ENCODE results near the gene PRR16. TPM values are rescaled to one million over a fixed set of nuclear protein-coding genes. Genes with fewer than 3 reads are reported as not detected.
"Not testable (repeated sequence)": the region's sequence is repeated elsewhere in the genome, so short reads cannot be mapped to it uniquely, and the experiment has no call there.

PRR16 gene
- polyA plus RNA-seq, 2 of the 4 experiments (the other 2 are of a cell fraction): 0.05 TPM; not detected in 1

DNA sequence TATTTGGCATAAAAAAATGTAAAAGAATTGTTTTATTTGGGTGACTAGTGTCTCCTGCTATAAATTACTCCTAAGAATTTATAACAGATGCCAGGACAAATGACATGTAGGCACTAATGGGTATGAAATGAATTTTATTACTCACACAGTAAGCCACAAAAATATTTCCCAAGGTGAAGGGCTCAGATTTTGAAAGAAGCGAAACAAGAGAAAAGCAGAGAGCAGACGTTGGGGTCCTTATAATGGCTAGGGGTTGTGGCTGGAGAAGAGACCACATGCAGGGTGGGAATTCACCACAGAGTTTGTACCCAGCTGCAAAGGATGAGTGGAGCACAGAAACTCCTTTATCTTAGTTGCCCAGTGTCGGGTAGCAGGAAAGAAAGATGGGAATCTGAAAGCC lies 45.0 kb upstream of the PRR16 start:
- POLR2A ChIA-PET: no interaction called here
- DNase-seq (ENCODE audit: low read depth in 1 of 2, low spot score in 1 of 2) (no peak), FAIRE-seq (no peak), ATAC-seq (no peak)
- Histone ChIP-seq H3K4me1 (no peaks in the 10 kb centered on the region), H3K4me3 (no peak overlapping the region), H3K27ac (no peak overlapping the region), H3K9me3 (no peaks in the 10 kb centered on the region), H3K4me2 (no peak overlapping the region)
- 36% methylated on average over 3 of the region's 3 CpGs for WGBS (ENCODE audit: missing lambda C conversion rate)
- no peak for TF ChIP-seq TP53 (CRISPR knock-in tag; IDR thresholded peaks at IDR 0.05)
- TF ChIP-seq POLR2A (IDR thresholded peaks at IDR 0.05; ENCODE audit: low read length): no peak
- no peak for TF ChIP-seq BHLHE40 (IDR thresholded peaks at IDR 0.05; ENCODE audit: low read depth, low read length)
- CTCF ChIA-PET: no interaction called here

- CTCF ChIA-PET; DNase-seq (ENCODE audit: low read depth in 1 of 2, low spot score in 1 of 2); POLR2A ChIA-PET; FAIRE-seq; H3K4me3 ChIP-seq; H3K4me1 ChIP-seq; H3K4me2 ChIP-seq; H3K9me3 ChIP-seq; H3K27ac ChIP-seq; ATAC-seq: not testable (repeated sequence)
- WGBS (ENCODE audit: missing lambda C conversion rate): 64% methylated on average over 22 of the region's 25 CpGs
Measured at GRCh38 chr5:120426633-120427275, 37.3 kb upstream of the PRR16 start.

- Histone ChIP-seq H3K4me2 (no peak overlapping the region), H3K4me1 (no peaks in the 10 kb centered on the region), H3K9me3 (no peaks in the 10 kb centered on the region; the same call in 2 of the 3 replicates), H3K4me3 (no peak overlapping the region), H3K27ac (no peak overlapping the region)
- ATAC-seq: no peak
- TF ChIP-seq RCOR1 (IDR thresholded peaks at IDR 0.05; ENCODE audit: low read depth, low read length): no peak
- TF ChIP-seq KDM1A (IDR thresholded peaks at IDR 0.05; ENCODE audit: low read depth): no peak
- TF ChIP-seq CTCF (IDR thresholded peaks at IDR 0.05): no peak
- TF ChIP-seq CEBPB (IDR thresholded peaks at IDR 0.05): no peak
- no peak for TF ChIP-seq MYC (IDR thresholded peaks at IDR 0.05; ENCODE audit: borderline replicate concordance, low read length)
- no peak for TF ChIP-seq TFCP2L1 (CRISPR knock-in tag; IDR thresholded peaks at IDR 0.05)
- TF ChIP-seq, protein P1, sequence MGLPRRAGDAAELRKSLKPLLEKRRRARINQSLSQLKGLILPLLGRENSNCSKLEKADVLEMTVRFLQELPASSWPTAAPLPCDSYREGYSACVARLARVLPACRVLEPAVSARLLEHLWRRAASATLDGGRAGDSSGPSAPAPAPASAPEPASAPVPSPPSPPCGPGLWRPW (IDR thresholded peaks at IDR 0.05): no peak
- TF ChIP-seq, protein P2, sequence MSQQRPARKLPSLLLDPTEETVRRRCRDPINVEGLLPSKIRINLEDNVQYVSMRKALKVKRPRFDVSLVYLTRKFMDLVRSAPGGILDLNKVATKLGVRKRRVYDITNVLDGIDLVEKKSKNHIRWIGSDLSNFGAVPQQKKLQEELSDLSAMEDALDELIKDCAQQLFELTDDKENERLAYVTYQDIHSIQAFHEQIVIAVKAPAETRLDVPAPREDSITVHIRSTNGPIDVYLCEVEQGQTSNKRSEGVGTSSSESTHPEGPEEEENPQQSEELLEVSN (IDR thresholded peaks at IDR 0.05; ENCODE audit: borderline replicate concordance, low read depth): no peak
- TF ChIP-seq KDM5A (IDR thresholded peaks at IDR 0.05): no peak
- no peak for TF ChIP-seq MAZ (IDR thresholded peaks at IDR 0.05; ENCODE audit: borderline replicate concordance, low read depth, low read length)
- TF ChIP-seq, protein P3, sequence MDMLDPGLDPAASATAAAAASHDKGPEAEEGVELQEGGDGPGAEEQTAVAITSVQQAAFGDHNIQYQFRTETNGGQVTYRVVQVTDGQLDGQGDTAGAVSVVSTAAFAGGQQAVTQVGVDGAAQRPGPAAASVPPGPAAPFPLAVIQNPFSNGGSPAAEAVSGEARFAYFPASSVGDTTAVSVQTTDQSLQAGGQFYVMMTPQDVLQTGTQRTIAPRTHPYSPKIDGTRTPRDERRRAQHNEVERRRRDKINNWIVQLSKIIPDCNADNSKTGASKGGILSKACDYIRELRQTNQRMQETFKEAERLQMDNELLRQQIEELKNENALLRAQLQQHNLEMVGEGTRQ (IDR thresholded peaks at IDR 0.05): no peak
- TF ChIP-seq RNF2 (IDR thresholded peaks at IDR 0.05; ENCODE audit: borderline replicate concordance, low read depth): no peak
- no peak for TF ChIP-seq HEYL (CRISPR knock-in tag; IDR thresholded peaks at IDR 0.05)
- no peak for TF ChIP-seq FOXS1 (CRISPR knock-in tag; IDR thresholded peaks at IDR 0.05)
- TF ChIP-seq CHD4 (IDR thresholded peaks at IDR 0.05; ENCODE audit: borderline replicate concordance): no peak
- no peak for TF ChIP-seq CHD2 (IDR thresholded peaks at IDR 0.05; ENCODE audit: low read length, partially characterized antibody)
- TF ChIP-seq HDAC2 (IDR thresholded peaks at IDR 0.05): no peak
- TF ChIP-seq ZFP36 (IDR thresholded peaks at IDR 0.05; ENCODE audit: borderline replicate concordance, partially characterized antibody): no peak
- TF ChIP-seq MAX (IDR thresholded peaks at IDR 0.05): no peak
- FAIRE-seq: no peak
- no peak for DNase-seq (ENCODE audit: low read depth in 1 of 2, low spot score in 1 of 2)
- CTCF ChIA-PET: no interaction called here
- POLR2A ChIA-PET: no interaction called here
Measured at GRCh38 chr5:120430572-120430971, 33.5 kb upstream of the PRR16 start.
